GM12878 (cell line): ENCODE results near the gene ZNF101.

Source experiments
- E2F8 ChIP-seq: fragments of 450-650 bp; IDR thresholded peaks from 2 replicates; pipeline ENCODE4 v1.6.1; 2018; ENCODE audit warnings: mild to moderate bottlenecking, low read depth, moderate library complexity; ENCODE audit not compliant: partially characterized antibody
- TF ChIP-seq, protein P1 (sequence below): fragments of 450-650 bp; IDR thresholded peaks from 2 replicates; pipeline ENCODE4 v1.6.1; 2017; ENCODE audit warnings: antibody characterized with exemption, mild to moderate bottlenecking, moderate library complexity

DNA sequence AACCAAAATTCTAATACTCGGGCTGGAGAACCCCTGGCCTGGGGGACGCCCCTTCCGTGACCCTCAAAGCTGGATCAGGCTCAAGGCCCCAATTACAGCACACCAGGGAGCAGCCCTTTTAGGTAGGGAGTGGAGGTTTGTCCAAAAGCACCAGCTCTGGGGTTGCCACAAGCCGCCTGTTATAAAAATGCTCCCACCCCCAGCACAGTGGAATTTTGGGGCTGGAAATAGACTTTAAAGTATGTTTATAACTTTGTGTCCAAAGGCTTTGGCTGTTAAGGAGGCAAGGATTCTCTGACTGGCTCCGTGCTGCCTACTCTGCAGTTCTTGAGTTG, 24.6 kb upstream of the ZNF101 start:
- TF ChIP-seq, protein P1, sequence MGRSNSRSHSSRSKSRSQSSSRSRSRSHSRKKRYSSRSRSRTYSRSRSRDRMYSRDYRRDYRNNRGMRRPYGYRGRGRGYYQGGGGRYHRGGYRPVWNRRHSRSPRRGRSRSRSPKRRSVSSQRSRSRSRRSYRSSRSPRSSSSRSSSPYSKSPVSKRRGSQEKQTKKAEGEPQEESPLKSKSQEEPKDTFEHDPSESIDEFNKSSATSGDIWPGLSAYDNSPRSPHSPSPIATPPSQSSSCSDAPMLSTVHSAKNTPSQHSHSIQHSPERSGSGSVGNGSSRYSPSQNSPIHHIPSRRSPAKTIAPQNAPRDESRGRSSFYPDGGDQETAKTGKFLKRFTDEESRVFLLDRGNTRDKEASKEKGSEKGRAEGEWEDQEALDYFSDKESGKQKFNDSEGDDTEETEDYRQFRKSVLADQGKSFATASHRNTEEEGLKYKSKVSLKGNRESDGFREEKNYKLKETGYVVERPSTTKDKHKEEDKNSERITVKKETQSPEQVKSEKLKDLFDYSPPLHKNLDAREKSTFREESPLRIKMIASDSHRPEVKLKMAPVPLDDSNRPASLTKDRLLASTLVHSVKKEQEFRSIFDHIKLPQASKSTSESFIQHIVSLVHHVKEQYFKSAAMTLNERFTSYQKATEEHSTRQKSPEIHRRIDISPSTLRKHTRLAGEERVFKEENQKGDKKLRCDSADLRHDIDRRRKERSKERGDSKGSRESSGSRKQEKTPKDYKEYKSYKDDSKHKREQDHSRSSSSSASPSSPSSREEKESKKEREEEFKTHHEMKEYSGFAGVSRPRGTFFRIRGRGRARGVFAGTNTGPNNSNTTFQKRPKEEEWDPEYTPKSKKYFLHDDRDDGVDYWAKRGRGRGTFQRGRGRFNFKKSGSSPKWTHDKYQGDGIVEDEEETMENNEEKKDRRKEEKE, result no peak
- no peak for TF ChIP-seq E2F8
